Jurkat, Clone E6-1 (cell line): ENCODE data around the gene DHRS12.

Experiments
- DNase-seq: peaks from one replicate; pipeline ENCODE4 v3.0.0-alpha.2; 2011; ENCODE audit warnings: low read depth, low spot score
- H3K4me3 ChIP-seq: 2 replicates; pipeline ENCODE4 v1.5.1; 2011; ENCODE audit warnings: mild to moderate bottlenecking, low read length, control low read depth, moderate library complexity

DHRS12 gene

DNA sequence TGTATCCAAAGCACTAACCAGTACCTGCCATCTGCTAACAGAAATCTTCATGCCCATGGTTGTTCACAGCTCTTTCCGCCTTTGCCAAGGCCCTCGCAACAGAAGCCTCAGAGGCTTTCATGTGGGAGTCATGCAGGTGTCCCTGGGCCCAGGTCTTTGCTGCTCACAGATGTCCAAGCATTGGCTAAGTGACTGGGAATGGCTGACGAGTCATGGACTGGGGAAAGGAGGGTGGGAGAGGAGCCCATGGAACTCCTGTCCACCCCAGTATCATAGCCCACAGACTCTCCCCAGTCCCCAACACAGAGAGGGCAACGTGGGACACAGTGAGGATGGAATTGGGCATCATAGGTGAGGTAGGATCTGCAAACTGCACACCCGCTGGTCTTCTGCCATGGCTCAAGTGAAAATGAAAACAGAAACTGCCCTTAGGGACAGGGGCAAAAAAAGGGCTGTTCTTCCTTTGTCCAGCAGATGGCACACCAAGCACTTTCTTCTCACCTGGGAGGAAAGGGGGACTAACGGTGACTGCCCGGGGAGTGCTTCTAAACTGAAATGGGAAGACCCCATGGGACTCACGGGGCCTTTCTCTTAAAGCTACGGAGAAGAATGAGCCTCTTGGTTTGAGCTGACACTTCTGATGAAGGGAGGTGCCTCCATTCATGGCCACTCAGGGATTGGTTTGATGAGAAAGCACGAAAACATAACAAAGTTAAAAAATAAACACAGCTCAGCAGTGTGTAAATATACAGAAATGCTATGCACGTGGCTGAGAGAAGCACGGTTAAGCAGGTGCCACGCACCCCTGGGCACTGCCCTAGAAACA is 11.1 kb upstream of the DHRS12 start:
- H3K4me3 ChIP-seq = no peak overlapping the region
- DNase-seq = peak; percentile 63

DNA sequence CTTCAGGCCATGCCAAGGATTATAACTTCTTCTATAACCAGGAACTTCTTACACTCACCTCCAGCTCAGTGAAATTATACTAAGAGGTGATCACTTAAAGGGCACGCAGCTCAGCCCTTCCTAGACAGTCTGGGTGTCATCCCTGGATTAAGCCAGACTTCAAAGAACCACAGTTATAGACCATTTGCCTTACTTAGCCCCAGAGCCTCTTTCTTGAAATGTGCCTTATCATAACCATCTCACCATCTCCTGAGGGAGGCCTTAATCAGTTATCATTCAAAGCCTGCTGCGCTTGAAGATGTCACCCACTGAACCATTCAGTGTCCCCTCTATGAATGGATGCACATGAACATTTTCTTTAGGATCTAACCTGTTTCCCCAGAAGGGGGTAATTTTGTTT is 10.1 kb upstream of the DHRS12 start:
- DNase-seq = no peak
- no peak overlapping the region for H3K4me3 ChIP-seq

DNA sequence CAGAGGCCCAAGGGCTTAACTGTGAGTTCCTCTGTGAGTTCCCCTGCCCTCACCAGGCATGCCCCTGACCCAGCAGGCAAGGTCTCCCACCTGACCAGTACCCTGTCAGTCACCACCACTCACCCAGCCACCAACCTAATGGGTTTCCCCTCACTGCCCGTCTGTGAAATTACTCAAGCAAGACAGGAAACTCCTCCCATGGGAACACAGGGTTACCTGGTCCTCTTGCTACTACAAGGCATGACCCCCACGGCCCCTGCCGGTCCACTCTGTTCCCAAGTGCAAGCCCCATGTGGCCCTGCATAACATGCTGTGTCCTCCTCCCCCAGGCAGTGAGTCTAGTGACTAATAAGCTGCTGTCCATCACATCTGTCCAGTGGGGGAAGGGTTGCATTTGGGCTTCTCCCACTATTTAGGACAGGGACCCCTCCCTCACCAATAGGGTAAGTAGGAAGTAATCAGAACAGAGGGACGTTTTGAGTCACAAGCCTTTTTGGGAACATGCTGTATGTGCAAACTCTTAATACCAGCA is 8.0 kb upstream of the DHRS12 start:
- DNase-seq = no peak

DNA sequence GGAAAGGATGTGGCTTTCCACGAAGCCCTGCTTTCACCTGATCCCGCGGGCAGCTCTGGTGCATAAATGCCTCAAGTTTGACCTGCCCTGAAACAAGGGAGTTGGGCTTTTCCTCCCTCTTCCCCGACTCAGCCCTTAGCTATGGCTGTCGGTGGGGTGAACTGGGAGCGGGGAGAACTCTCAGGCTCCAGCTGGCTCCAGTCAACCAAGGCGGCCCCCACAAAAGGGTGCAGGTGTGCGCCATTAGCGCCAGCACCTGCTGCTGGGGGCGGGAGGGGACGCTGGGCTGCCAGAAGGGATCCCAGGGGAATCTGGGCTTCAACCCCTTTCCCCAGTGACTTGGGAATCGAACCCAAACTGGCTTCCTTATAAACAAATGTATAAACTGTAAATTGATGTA is 7.1 kb upstream of the DHRS12 start:
- no peak overlapping the region for H3K4me3 ChIP-seq
- no peak for DNase-seq

More for the DNA sequence above, 8.0 kb upstream of the DHRS12 start:
- H3K4me3 ChIP-seq = no peak overlapping the region

DNA sequence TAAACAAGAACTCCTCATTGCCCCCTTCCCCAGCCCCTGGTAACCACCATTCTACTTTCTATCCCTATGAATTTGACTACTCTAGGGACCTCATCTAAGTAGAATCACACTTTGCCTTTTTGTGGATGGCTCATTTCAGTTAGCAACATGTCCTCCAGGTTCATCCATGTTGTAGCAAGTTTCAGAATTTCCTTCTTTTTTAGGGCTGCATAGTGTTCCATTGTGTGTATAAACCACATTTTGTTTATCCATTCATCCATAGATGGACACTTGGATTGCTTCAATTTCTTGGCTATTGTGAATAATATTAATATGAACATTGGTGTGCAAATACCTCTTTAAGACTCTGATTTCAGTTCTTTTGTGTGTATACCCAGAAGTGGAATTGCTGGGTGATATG is 4.8 kb upstream of the DHRS12 start:
- DNase-seq = no peak
- no peak overlapping the region for H3K4me3 ChIP-seq

DNA sequence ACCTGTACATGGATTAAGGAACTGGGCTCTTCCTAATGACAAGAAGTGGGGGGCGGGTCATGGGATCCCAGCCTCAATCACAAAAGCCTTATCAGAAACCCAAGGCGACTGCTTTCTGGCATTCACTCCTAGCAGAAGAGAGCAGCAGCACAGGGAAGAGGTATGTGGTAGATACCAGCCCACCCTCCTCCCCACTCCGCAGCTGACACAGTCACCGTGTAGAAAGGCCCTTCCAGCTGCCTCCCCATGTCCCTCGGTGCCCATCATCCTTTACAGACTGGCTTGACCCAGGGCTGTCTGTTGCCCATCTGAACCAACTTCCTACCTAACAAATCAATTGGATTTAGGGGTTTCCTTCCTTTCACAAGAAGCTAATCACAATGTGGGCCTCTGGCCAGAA is 3.1 kb upstream of the DHRS12 start:
- no peak for DNase-seq
- no peak overlapping the region for H3K4me3 ChIP-seq

DNA sequence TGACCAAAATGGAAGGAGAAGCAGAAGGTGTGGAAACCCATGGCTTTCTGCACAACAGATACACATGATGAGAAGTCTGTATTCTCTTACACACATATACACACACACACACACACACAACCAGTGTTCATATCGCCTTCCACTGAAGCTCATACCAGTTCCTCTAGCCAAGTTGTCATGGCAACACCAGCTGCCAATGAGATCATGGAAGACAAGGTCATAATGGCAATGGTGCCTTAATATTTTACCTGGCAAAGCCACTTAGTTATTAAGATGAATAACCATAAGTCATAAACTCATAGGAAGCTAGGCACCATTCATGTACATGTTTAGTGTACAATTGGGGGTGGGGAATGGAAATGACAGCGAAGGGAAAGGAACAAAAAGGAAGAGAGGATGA is 2.6 kb upstream of the DHRS12 start:
- no peak overlapping the region for H3K4me3 ChIP-seq
- DNase-seq = no peak

DNA sequence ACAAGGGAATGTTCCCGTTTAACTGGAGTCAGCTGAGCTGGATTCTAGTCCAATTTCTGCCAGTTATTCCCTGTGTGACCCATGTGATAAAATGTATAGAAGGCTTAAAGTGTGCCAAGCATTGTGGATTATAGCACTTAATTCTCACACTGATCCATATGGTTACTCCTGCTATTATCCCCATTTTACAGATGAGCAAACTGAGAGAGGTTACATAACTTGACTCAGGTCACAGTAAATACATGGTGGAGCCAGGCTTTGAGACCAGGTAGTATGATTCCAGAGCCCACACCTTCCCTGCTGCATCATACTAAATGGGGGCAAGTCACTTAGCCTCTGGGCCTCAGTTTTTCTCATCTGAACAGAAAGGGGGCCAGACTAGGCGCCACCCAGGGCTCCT is 2.0 kb upstream of the DHRS12 start:
- H3K4me3 ChIP-seq = no peak overlapping the region
- DNase-seq = no peak

DNA sequence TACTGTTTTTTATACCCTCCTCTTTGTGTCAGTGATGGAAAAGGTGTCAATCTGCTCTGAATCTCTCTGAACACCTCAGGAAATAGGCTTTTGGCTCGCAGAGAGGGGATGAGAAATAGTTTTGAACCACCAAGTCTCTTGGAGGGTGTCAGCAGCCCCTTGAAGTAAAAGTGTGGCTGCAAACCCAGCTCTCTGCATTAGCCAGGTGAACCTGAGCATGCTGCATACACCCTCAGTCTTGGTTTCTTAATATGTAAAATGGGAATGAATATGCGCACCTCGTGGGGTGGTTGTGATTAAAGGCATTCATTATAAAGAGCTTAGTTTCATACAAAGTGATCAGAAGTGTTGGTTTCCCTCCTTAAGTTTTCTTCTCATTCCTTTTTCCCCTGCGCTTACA is 1.4 kb upstream of the DHRS12 start:
- H3K4me3 ChIP-seq = no peak overlapping the region
- no peak for DNase-seq

DNA sequence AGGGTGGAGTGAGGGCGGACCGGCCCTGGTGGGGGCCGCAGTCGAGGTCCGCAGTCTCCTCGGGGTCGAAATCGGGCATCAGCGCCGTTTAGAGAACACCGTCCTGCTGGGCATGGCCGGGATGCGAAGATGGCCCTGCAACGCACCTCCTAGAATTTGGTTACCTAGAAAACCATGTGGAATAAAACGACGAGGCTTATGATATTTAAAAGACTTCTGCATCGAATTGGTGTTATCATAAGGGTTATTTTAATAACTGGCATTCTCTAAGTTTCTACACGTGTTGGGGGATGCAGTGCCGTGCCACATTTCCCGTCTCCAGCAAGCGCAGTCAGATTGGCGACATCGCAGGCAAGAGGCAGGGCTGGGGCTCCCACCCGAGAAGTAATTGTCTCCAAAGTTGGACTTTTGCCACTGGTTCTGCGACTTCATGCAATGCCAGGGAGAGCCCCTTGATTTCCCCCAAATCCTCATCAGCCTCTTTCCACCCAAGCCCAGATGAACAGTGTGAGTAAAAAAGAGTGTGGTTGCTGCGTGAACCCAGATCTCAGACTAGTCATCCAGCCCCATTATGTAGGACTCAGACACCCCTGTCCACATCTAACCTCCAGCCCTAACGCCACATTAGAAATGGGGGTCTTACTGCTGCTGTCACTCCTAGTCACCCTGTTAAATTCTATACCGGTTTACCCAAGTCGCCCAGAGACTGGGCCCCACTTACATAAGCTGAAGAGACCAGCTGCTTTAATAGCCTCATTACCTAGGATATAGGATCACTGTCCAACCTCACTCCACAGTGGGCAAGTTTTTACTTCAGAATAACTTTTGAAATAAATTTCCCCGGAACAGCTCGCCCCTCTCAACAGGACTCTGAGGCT is 571 bp upstream of the DHRS12 start:
- H3K4me3 ChIP-seq = peak overlapping the region; percentile 67
- DNase-seq = no peak

DNA sequence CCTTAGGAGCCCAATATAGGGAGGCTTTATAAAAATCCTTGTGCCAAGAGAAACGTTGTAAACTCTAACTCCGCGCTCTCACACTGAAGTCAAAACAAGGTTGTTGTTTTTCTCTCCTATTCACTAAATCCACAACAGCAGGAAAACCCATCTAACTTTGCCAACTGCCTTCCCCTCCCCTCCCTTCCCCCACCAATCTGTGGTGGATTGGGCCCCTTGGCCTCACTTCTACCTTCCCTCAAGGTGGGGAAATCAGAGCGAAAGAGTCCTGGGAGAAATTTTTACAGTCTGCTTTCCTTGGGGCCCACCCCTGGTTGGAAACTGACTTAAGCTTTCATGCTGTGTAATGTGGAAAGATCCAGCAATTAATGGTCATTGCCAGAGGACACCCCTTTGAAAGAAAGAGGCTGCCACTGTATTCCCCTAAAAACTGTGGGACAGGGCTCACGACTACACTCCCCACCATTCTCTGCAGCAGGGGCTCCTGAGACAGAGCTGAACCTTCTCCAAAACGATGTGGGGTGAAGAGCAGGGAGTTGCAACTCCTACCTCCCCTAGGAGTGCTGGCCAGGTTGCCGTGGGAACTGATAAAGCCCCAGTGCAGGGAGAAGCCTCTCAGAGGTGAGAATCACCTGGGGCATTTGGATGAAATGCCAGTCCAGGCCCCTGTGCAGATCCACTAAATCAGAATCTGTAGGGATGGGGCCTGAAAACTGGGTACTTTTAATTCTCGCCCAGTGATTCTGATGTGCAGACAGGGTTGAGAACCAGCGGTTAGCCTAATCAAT is 1.1 kb downstream of the DHRS12 start:
- H3K4me3 ChIP-seq = peak overlapping the region; percentile 67
- no peak for DNase-seq

DNA sequence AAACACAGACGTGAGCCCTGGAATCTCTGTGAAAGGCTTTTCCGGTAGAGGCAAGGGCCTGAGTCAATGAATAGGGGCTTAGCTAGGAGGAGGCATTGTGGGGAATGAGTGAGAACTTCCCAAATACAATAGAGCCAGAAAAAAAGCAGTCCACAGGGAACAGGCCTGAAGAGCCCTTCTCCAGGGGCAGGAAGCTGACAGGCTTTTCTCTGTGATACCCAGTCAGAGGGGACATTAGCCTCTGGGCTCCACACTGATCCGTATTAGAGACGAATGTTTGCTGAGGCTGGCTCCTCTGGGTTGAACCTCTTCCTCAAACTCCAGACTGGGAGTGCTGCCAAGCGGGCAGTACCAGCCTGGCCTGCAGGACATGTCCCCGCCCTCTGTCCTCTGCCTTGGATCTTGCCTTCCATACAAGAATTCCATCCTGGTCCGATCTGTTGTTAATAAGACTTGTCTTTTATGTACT is 2.3 kb downstream of the DHRS12 start:
- no peak overlapping the region for H3K4me3 ChIP-seq
- no peak for DNase-seq

DNA sequence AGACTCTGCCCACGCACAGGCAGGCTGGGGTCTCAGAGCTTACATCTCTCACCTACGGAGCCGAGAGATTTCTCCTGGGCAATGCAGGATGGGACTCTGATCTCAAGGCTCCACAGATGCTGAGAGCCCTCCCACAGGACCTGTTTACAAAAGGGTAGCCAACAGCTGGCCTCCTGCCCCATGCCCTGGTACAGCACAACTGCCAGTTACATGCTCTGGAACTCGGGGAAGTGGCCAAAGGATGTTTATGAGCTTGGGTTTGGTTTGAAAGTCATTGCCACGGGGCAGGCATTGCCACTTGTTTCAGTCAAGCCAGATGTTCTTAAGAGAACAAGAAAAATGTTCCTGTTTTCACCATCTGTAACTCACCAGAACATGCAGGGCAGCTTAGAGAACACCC is 3.5 kb downstream of the DHRS12 start:
- no peak for DNase-seq
- no peak overlapping the region for H3K4me3 ChIP-seq

DNA sequence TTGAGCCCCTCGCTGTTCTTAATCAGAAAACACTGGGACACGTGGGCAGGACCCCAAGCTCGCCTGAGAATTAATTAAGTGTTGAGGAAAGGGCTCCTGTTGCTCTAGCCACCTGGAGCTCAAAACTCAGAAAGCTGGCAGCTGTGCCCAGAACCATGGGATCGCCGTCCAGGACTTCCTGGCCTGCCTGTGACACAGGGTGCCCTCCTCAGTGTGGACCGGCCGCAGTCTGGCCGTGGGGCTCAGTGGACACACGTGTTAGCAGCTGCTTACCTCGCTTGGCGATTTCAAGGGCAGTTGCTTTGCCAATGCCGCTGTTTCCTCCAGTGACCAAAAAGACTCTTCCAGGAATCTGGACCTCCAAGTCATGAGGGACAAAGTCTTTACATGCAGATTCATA is 4.7 kb downstream of the DHRS12 start:
- no peak for DNase-seq
- H3K4me3 ChIP-seq = no peak overlapping the region

DNA sequence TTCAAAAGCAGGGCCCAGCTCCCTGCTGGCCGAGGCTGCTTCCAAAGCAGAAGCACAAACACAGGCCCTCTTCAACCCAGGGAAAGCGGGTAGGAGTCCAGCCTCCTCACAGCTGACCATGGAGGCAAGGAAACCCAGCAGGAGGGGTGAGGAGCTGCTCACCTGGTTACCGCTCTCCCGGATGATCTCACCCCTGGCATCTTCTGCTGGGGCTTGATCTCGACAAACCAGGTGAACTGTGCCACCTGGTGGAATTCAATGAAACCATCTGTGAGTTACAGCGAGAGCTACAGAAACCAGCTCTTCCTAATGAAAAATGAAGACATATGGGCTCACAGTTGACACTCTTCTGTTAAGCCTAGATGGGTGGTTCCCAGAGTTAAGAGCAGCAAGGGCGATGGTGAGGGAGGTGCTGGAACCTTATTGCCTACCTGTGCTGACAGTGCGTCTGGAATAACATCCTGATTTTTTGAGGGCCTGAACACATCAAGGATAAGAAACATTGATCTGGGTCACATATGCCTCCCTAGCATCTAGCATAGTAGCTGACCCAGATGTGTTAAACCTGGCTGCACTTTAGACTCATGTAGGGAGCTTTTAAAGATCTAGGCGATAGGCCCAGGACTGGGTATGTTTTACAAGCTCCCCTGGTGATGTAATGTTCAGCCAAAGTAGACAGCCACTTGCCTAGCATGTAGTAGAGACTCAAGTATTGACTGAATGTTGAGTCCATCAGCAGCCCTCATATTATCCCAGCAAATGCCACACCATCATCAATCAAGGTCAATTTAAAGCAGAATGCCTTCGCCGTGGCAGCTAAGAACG is 6.1 kb downstream of the DHRS12 start:
- no peak overlapping the region for H3K4me3 ChIP-seq
- DNase-seq = peak; percentile 64

DNA sequence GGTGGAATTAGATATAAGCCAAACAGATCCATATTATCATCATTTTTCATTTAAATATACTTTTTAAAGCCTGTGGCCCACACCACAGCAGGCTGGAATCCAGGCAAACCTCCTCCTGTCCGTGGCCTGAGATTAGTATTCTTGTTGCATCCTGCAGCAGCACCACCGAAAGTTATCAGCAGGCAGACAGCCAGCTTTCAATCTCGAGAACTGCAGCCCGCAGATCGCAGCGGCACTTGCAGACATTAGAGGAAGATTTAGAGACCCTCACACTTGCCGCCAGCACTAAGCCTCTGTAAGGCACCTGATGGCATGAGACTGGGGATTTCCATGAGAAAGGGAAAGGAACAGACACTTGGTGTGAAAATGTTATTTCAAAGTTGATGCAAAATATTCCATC is 7.4 kb downstream of the DHRS12 start:
- no peak for DNase-seq
- H3K4me3 ChIP-seq = no peak overlapping the region

DNA sequence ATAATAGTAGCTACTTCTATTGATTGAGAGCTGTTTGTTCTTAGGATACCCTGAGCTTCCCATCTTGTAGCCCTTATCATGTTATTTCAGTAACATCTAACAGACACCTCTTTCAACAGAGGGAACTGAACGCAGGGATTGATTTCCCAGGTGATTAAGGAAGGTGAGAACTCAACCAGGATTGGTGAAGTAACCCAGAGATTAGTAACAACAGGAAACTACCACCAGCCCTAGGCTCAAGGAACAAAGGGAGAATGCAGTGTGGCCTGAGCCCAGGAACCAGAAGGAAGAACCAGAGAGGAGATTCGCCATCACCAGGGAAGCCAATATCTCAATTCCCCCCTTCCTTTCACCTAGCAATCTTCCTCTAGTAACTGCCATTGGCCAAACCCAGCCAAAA is 8.5 kb downstream of the DHRS12 start:
- no peak overlapping the region for H3K4me3 ChIP-seq
- DNase-seq = no peak

DNA sequence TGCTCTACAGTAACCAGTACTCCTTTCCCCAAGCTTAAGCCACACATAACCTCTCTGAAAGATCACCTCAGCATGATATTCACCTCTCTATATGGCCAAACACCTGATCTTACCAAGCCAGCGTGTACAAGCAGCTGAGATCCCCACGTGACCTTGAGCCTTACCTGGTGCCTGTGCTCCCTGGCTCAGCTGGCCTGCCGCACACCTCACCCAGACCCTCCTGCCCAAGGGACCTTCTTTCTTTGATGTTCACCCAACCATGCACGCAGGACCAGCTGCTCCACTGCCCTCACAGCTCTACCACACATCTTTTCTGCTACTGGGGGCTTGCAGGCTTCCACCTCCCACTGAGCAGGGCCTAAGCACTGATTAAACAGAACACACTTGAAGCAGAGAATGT is 9.0 kb downstream of the DHRS12 start:
- no peak for DNase-seq
- no peak overlapping the region for H3K4me3 ChIP-seq
